GM19438 (cell line): Measurements from ENCODE around the gene SUN5.
"Not testable (repeated sequence)": the region's sequence is repeated elsewhere in the genome, so short reads cannot be mapped to it uniquely, and the experiment has no call there.

ENCODE experiments used
- ATAC-seq: cut with Tn5 transposase; IDR thresholded peaks from one replicate; pipeline ENCODE4 v1.9.1; 2021; ENCODE audit warnings: low read depth; ENCODE audit not compliant: unreplicated experiment

SUN5 gene

GRCh38 chr20:32979201-32979998 is 24.8 kb downstream of the SUN5 start:
- no peak for ATAC-seq

- no peak for ATAC-seq
Observed at GRCh38 chr20:32978009-32978335, 26.3 kb downstream of the SUN5 start.

GRCh38 chr20:32977281-32978008 is 26.8 kb downstream of the SUN5 start:
- no peak for ATAC-seq

- no peak for ATAC-seq
Observed at GRCh38 chr20:32976746-32977145, 27.5 kb downstream of the SUN5 start.

GRCh38 chr20:32975698-32976674 is 28.2 kb downstream of the SUN5 start:
- ATAC-seq = no peak

GRCh38 chr20:32975121-32975520 is 29.1 kb downstream of the SUN5 start:
- not testable (repeated sequence) for ATAC-seq

GRCh38 chr20:32974204-32975064 is 29.8 kb downstream of the SUN5 start:
- not testable (repeated sequence) for ATAC-seq

GRCh38 chr20:32973077-32973717 is 31.0 kb downstream of the SUN5 start:
- no peak for ATAC-seq

- peak; percentile 88 for ATAC-seq
Observed at GRCh38 chr20:32972181-32973076, 31.8 kb downstream of the SUN5 start.

- ATAC-seq = peak; percentile 39
Observed at GRCh38 chr20:32971703-32972161, 32.5 kb downstream of the SUN5 start.

- no peak for ATAC-seq
Observed at GRCh38 chr20:32970973-32971300, 33.3 kb downstream of the SUN5 start.

- no peak for ATAC-seq
Observed at GRCh38 chr20:32970115-32970972, 33.9 kb downstream of the SUN5 start.

- ATAC-seq = no peak
Observed at GRCh38 chr20:32969356-32970114, 34.7 kb downstream of the SUN5 start.

- ATAC-seq = no peak
Observed at GRCh38 chr20:32968478-32969241, 35.6 kb downstream of the SUN5 start.

- no peak for ATAC-seq
Observed at GRCh38 chr20:32967961-32968457, 36.2 kb downstream of the SUN5 start.
